ENCODE results near the gene SF3A1. TPM values are rescaled to one million over a fixed set of nuclear protein-coding genes. Genes with fewer than 3 reads are reported as not detected.

The SF3A1 gene
- total RNA-seq, 1 experiment from 2014 or later = 230 TPM

DNA sequence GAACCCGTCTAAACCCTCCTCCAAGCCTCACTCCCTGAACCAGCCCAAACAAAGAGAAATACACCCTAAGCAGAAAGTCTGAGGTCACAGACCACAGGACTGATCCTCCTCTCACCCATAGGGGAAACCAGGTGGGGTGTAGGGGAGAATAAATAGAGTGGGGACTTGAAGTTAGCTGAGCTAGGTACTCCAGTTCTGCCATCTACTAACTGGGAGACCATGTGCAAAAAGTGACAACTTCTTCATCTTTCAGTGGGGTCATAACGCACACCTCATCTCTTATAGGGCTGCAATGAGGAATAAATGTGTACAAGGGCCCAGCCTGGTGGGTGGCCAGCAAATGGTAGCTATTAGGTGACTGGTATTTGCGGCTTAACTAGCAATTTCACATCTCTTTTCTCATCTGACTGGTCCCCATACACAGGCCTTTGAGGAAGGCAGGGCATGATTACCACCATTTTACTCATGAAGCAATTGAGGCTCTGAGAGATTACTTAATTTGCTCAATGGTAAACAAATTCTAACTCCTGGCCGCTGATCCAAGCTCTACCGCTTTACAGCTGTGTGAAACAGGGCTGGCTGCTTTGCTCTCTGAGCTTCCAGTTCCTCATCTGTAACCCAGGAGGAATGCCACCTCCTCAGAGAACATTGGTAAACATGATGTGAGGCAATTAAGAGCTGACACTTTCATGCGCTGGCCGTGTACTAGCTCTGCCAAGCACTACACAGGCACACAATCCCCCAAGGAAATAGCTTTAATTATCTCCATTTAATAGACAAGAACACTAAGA is 46.5 kb downstream of the SF3A1 start:
- DNase-seq (ENCODE audit: low read depth, low spot score) (no peak), ATAC-seq (no peak)
- H3K27ac ChIP-seq (ENCODE audit: low read depth, low read length) = no peak overlapping the region
- CTCF ChIA-PET = no interaction called here
- H2AFZ ChIP-seq (ENCODE audit: low read depth, low read length, poor library complexity, severe bottlenecking) = no peak overlapping the region
- H3K4me1 ChIP-seq (ENCODE audit: control insufficient read depth in 1 of 2, insufficient read depth in 2 of 2, low read length in 2 of 2) = peaks cover 56 to 94% of the 10 kb centered on the region in 2 experiments
- H3K27me3 ChIP-seq (ENCODE audit: insufficient read depth, low read length) = no peaks in the 10 kb centered on the region
- no peak overlapping the region for H3K4me2 ChIP-seq (ENCODE audit: low read length)
- no peaks in the 10 kb centered on the region for H3K9me3 ChIP-seq (ENCODE audit: control insufficient read depth in 1 of 2, insufficient read depth in 1 of 2, low read depth in 1 of 2, low read length in 2 of 2)
- POLR2A ChIA-PET = no interaction called here
- no peak overlapping the region for H3K4me3 ChIP-seq (replicated peaks in 1 of 2; ENCODE audit: low read depth in 1 of 2, low read length in 2 of 2)
- no peaks in the 10 kb centered on the region for H3K36me3 ChIP-seq (ENCODE audit: control insufficient read depth in 1 of 2, insufficient read depth in 2 of 2, low read length in 2 of 2)
- no peak overlapping the region for H3K9ac ChIP-seq (ENCODE audit: low read length)
- H4K20me1 ChIP-seq (ENCODE audit: insufficient read depth) = no peaks in the 10 kb centered on the region
- no peaks in the 10 kb centered on the region for H3K9me2 ChIP-seq (ENCODE audit: insufficient read depth)
- BruUV-seq (replicated peaks) = no TSS peak
- peaks cover 8% of the 10 kb centered on the region; the same call in 1 of the 2 replicates for H3K79me2 ChIP-seq (ENCODE audit: insufficient read depth, low read length)
- RAD21 ChIA-PET (ENCODE audit: low non-redundant PET in 1 of 2, low total read pairs in 2 of 2, uncharacterized antibody in 2 of 2, unreplicated experiment in 2 of 2) = no interaction called here
- intact Hi-C loops (cut with micrococcal nuclease) = no loop called here
- no peak for TF ChIP-seq FOSL1 (IDR thresholded peaks at IDR 0.05; ENCODE audit: low read depth)
- no peak for TF ChIP-seq RAD21 (IDR thresholded peaks at IDR 0.05; ENCODE audit: low read depth)
- TF ChIP-seq, protein P1, sequence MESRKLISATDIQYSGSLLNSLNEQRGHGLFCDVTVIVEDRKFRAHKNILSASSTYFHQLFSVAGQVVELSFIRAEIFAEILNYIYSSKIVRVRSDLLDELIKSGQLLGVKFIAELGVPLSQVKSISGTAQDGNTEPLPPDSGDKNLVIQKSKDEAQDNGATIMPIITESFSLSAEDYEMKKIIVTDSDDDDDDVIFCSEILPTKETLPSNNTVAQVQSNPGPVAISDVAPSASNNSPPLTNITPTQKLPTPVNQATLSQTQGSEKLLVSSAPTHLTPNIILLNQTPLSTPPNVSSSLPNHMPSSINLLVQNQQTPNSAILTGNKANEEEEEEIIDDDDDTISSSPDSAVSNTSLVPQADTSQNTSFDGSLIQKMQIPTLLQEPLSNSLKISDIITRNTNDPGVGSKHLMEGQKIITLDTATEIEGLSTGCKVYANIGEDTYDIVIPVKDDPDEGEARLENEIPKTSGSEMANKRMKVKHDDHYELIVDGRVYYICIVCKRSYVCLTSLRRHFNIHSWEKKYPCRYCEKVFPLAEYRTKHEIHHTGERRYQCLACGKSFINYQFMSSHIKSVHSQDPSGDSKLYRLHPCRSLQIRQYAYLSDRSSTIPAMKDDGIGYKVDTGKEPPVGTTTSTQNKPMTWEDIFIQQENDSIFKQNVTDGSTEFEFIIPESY (IDR thresholded peaks at IDR 0.05; ENCODE audit: extremely low read depth, insufficient replicate concordance, low read length) = no peak
- no peak for TF ChIP-seq SP1 (IDR thresholded peaks at IDR 0.05; ENCODE audit: low read depth)
- TF ChIP-seq, protein P2, sequence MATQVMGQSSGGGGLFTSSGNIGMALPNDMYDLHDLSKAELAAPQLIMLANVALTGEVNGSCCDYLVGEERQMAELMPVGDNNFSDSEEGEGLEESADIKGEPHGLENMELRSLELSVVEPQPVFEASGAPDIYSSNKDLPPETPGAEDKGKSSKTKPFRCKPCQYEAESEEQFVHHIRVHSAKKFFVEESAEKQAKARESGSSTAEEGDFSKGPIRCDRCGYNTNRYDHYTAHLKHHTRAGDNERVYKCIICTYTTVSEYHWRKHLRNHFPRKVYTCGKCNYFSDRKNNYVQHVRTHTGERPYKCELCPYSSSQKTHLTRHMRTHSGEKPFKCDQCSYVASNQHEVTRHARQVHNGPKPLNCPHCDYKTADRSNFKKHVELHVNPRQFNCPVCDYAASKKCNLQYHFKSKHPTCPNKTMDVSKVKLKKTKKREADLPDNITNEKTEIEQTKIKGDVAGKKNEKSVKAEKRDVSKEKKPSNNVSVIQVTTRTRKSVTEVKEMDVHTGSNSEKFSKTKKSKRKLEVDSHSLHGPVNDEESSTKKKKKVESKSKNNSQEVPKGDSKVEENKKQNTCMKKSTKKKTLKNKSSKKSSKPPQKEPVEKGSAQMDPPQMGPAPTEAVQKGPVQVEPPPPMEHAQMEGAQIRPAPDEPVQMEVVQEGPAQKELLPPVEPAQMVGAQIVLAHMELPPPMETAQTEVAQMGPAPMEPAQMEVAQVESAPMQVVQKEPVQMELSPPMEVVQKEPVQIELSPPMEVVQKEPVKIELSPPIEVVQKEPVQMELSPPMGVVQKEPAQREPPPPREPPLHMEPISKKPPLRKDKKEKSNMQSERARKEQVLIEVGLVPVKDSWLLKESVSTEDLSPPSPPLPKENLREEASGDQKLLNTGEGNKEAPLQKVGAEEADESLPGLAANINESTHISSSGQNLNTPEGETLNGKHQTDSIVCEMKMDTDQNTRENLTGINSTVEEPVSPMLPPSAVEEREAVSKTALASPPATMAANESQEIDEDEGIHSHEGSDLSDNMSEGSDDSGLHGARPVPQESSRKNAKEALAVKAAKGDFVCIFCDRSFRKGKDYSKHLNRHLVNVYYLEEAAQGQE (IDR thresholded peaks at IDR 0.05; ENCODE audit: low read depth) = no peak
- TF ChIP-seq JUND (IDR thresholded peaks at IDR 0.05) = no peak
- TF ChIP-seq CEBPB (IDR thresholded peaks at IDR 0.05; ENCODE audit: low read depth) = no peak
- no peak for TF ChIP-seq TCF7L2 (IDR thresholded peaks at IDR 0.05; ENCODE audit: borderline replicate concordance, extremely low read depth, insufficient read depth, insufficient read length)
- TF ChIP-seq ELF1 (IDR thresholded peaks at IDR 0.05; ENCODE audit: borderline replicate concordance, low read depth) = no peak
- TF ChIP-seq CBX3 (IDR thresholded peaks at IDR 0.05; ENCODE audit: low read depth) = no peak
- TF ChIP-seq EZH2 (IDR thresholded peaks at IDR 0.05) = no peak
- TF ChIP-seq, protein P3, sequence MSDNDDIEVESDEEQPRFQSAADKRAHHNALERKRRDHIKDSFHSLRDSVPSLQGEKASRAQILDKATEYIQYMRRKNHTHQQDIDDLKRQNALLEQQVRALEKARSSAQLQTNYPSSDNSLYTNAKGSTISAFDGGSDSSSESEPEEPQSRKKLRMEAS (IDR thresholded peaks at IDR 0.05) = no peak
- no peak for TF ChIP-seq EGR1 (IDR thresholded peaks at IDR 0.05; ENCODE audit: low read depth)
- TF ChIP-seq, protein P4, sequence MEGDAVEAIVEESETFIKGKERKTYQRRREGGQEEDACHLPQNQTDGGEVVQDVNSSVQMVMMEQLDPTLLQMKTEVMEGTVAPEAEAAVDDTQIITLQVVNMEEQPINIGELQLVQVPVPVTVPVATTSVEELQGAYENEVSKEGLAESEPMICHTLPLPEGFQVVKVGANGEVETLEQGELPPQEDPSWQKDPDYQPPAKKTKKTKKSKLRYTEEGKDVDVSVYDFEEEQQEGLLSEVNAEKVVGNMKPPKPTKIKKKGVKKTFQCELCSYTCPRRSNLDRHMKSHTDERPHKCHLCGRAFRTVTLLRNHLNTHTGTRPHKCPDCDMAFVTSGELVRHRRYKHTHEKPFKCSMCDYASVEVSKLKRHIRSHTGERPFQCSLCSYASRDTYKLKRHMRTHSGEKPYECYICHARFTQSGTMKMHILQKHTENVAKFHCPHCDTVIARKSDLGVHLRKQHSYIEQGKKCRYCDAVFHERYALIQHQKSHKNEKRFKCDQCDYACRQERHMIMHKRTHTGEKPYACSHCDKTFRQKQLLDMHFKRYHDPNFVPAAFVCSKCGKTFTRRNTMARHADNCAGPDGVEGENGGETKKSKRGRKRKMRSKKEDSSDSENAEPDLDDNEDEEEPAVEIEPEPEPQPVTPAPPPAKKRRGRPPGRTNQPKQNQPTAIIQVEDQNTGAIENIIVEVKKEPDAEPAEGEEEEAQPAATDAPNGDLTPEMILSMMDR (IDR thresholded peaks at IDR 0.05 in 2 of 3, conservative IDR thresholded peaks at IDR 0.05 in 1 of 3; ENCODE audit: borderline replicate concordance in 1 of 3, insufficient read depth in 1 of 3, low read depth in 2 of 3, low read length in 2 of 3) = no peak
- TF ChIP-seq ZNF274 (IDR thresholded peaks at IDR 0.05; ENCODE audit: low read depth, low read length) = no peak
- TF ChIP-seq ZFX (IDR thresholded peaks at IDR 0.05) = no peak
- TF ChIP-seq POLR2A (IDR thresholded peaks at IDR 0.05; ENCODE audit: borderline replicate concordance, extremely low read depth, insufficient read depth, insufficient read length) = no peak
- TF ChIP-seq SRF (IDR thresholded peaks at IDR 0.05; ENCODE audit: low read depth) = no peak
- TF ChIP-seq YY1 (IDR thresholded peaks at IDR 0.05; ENCODE audit: extremely low read depth, insufficient replicate concordance, low read depth, low read length) = no peak
- no peak for TF ChIP-seq EZH2phosphoT487 (IDR thresholded peaks at IDR 0.05; ENCODE audit: borderline replicate concordance)
